IPS-18c (cell line): ENCODE measurements around the gene SPACA1.
"Not testable (repeated sequence)": the region's sequence is repeated elsewhere in the genome, so short reads cannot be mapped to it uniquely, and the experiment has no call there.

Experiments used
- H3K4me3 ChIP-seq: 2 replicates; pipeline ENCODE4 v1.7.0; 2013; ENCODE audit warnings: low read depth, mild to moderate bottlenecking, low read length, moderate library complexity; ENCODE audit not compliant: insufficient read depth
- H3K9me3 ChIP-seq: one replicate; pipeline ENCODE4 v1.6.1; 2013; ENCODE audit warnings: mild to moderate bottlenecking, low read length, moderate library complexity; ENCODE audit not compliant: control insufficient read depth, insufficient read depth

SPACA1 gene, protein sequence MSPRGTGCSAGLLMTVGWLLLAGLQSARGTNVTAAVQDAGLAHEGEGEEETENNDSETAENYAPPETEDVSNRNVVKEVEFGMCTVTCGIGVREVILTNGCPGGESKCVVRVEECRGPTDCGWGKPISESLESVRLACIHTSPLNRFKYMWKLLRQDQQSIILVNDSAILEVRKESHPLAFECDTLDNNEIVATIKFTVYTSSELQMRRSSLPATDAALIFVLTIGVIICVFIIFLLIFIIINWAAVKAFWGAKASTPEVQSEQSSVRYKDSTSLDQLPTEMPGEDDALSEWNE

GRCh38 chr6:88047510-88048150, at the start of gene SPACA1:
Gene SPACA1 (plus strand): TSS chr6:88047841. CDS start chr6:88047906, 65 bp downstream.
- Histone ChIP-seq H3K4me3 (no peak within 1 kb of the TSS), H3K9me3 (no peaks in the 10 kb centered on the region)

- H3K4me3 ChIP-seq, result no peak overlapping the region
- no peaks in the 10 kb centered on the region for H3K9me3 ChIP-seq
Measured at GRCh38 chr6:88000713-88001112, 46.9 kb upstream of the SPACA1 start.

DNA sequence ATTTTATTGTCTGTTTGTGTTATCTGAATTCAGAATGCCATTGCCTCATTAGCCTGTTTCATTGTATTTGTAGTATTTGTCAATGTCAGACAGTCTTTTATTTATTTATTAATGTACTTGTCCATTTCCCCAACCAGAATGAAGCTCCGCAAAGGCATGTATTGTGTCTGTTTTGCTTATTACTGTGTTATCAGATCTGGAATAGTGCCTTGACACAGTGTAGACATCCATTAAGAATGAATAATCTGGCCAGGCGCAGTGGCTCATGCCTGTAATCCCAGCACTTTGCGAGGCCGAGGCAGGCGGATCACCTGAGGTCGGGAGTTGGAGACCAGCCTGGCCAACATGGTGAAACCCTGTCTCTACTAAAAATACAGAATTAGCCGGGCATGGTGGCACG, 46.4 kb upstream of the SPACA1 start:
- H3K4me3 ChIP-seq, H3K9me3 ChIP-seq: not testable (repeated sequence)

DNA sequence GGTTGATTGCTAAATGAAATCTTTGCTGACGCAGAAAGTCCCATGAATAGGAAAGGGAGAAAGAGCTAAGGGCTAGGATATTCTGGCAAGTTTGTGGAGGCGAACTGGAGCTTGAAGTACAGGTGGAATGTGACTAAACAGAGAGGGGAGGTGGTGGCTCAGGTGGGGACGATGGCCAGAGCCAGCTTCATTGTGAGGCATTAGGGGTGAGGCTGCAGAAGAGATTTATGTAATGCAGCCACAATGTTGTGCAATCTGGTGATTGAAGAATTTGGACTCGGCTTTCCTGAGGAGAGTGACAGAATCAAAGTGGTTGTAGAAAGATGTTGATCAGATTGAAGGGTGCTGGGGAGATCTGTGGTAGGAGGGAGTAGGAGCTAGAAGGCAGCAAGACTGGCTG, 42.9 kb upstream of the SPACA1 start:
- no peaks in the 10 kb centered on the region for H3K9me3 ChIP-seq
- H3K4me3 ChIP-seq, result no peak overlapping the region

DNA sequence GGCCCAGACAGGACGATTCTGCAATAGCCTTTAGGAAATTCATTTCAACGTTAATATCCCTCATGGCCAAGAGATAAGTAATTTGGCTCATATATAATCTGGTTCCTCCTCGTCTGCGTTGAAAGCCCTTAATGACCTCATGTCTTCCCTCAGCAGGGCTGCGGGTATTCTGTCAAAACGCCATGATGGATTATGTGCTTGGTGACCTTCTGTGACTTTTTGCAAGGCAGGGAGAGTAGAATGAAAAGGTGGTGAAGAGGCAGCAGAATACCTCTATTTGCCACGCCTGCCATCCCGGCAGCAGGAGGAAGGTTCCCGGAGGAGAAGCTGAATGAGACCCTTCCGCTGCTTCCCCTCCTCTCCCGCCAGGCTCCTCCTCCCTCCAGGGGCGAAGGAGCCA, 41.1 kb upstream of the SPACA1 start:
- H3K9me3 ChIP-seq, result no peaks in the 10 kb centered on the region

DNA sequence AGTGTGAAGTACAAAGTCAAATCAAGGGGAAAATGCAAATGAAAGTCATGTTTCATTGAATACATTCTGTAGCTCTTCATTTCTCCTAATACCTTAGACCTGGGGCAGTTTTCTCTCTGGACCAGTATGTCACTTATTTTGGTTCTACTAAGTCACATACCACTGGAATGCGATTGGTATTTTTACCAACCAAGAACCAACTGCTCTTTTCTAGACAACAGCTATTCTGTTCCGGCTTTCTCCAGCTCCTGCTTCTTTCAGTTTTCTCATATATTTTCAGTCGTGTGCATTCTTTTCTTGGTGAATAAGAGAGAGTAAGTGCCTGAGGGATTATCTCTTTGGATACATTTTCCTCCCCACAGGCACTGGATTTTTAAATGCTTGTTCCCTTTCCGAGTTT, 39.2 kb upstream of the SPACA1 start:
- no peaks in the 10 kb centered on the region for H3K9me3 ChIP-seq
- no peak overlapping the region for H3K4me3 ChIP-seq

More for the DNA sequence above, 41.1 kb upstream of the SPACA1 start:
- no peak overlapping the region for H3K4me3 ChIP-seq

- Histone ChIP-seq H3K4me3 (no peak overlapping the region), H3K9me3 (no peaks in the 10 kb centered on the region)
Measured at GRCh38 chr6:88008831-88009231, 38.8 kb upstream of the SPACA1 start.

GRCh38 chr6:88013015-88013414, 34.6 kb upstream of the SPACA1 start:
- no peaks in the 10 kb centered on the region for H3K9me3 ChIP-seq
- H3K4me3 ChIP-seq, result no peak overlapping the region

- Histone ChIP-seq H3K4me3 (no peak overlapping the region), H3K9me3 (no peaks in the 10 kb centered on the region)
Measured at GRCh38 chr6:88013554-88013953, 34.1 kb upstream of the SPACA1 start.

DNA sequence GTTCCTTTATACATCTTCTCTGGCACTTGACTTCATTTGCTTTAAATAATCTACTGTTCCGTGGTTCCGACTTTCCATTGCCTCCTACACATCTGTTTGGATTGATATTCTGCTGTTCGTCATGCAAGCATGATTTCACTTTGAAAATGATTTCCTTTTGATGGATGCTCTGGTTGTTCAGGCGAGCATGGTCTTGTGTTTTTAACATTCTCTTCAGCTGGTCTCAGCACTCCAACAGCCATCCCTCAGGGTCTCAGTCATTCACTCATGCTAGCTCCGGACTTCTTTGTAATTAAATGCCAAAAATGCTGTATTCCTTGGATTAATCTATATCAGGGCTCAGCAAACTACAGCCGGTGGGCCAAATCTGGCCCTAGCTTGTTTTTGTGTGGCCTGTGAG, 27.2 kb upstream of the SPACA1 start:
- H3K4me3 ChIP-seq, result no peak overlapping the region

GRCh38 chr6:88024696-88025095, 22.9 kb upstream of the SPACA1 start:
- Histone ChIP-seq H3K4me3 (no peak overlapping the region), H3K9me3 (no peaks in the 10 kb centered on the region)

More for the DNA sequence above, 27.2 kb upstream of the SPACA1 start:
- H3K9me3 ChIP-seq, result no peaks in the 10 kb centered on the region

- H3K9me3 ChIP-seq, result peaks cover 2% of the 10 kb centered on the region
- H3K4me3 ChIP-seq, result no peak overlapping the region
Measured at GRCh38 chr6:88031550-88031949, 16.1 kb upstream of the SPACA1 start.

DNA sequence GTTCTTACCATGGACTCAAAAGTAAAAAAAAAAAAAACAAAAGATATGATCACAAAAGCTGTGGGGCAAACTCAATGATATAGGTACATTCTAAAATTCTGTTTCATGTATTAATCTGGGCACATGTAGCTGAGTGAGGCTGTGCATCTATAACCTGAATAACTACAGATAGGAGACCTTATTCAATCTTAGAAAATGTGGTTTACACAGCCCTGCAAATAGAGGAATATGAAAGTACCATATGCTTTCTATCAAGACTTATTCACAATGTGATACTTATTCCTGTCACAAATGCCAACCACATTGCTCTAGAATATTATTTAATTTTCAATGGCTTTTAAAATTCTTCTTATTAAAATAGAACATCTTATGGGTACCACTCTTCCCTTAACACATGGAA, 3.1 kb upstream of the SPACA1 start:
- H3K4me3 ChIP-seq, result no peak overlapping the region
- no peaks in the 10 kb centered on the region for H3K9me3 ChIP-seq

GRCh38 chr6:88045521-88046136, 2.0 kb upstream of the SPACA1 start:
- Histone ChIP-seq H3K4me3 (no peak overlapping the region), H3K9me3 (no peaks in the 10 kb centered on the region)

DNA sequence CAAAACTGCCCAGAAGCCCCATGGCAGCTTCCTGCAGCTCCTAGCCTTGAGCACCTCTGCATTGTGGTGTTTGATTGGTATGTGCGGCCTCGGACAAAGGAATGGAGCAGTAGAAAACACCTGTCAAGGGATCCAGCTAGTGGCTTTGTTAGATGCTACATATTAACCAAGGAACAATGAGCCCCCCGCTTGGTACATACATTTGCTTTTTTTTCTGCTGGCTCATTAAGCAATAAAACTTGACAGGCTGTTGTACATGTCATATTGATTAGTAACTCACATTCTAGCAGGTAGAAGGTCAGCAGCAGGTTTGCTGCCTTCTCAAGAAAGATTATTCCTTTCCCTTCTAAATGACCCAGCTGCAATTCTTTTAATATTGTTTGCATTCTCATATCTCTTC, 937 bp downstream of the SPACA1 start:
- no peaks in the 10 kb centered on the region for H3K9me3 ChIP-seq
- H3K4me3 ChIP-seq, result no peak overlapping the region

DNA sequence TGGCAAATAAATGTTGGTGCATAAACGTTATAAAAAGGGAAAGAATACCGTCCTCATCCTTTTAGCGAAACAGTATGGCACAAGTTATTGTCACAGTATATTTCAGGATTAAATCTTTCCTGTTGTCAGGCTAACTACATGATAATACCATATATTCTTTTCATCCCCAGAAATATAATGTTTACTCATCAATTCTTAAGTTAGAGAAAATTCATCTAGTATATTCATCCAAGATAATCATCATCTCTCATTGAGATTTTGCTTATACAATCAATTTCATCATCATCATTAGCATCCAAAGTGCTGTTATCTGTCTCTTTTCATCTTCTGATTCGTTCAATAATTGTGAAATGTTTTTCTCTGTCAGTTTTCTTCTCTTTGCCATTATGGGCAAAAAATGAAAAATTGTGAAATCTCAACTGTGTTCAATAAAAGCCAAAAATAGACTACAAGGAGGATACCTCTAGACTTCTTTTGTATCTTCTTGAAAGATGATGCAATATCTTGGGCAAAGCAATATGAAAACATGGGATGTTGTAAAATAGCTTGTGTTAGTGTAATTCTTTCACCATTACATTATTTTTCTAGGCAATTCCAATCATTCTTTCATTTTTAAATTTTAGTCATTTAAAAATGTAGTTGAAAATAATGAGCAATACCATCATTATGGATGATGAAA, 2.6 kb downstream of the SPACA1 start:
- Histone ChIP-seq H3K4me3 (no peak overlapping the region), H3K9me3 (no peaks in the 10 kb centered on the region)

DNA sequence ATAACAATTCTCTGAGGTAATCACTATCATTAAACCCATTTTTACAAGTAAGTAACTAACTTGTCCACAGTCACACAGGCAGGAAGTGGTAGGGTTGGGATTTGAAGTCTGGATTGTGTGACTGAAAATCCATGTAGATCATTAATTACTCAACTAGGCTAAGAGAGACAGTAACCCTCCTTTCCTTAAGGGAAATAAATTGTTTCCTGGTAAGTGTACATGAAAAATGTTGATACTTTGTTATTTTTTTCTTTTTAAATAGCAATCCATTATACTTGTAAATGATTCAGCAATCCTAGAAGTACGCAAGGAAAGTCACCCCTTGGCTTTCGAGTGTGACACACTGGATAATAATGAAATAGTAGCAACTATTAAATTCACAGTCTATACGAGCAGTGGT, 11.6 kb downstream of the SPACA1 start:
- no peak overlapping the region for H3K4me3 ChIP-seq

GRCh38 chr6:88062376-88062775, 14.7 kb downstream of the SPACA1 start:
- no peak overlapping the region for H3K4me3 ChIP-seq
- H3K9me3 ChIP-seq, result peaks cover 2% of the 10 kb centered on the region

More for the DNA sequence above, 11.6 kb downstream of the SPACA1 start:
- H3K9me3 ChIP-seq, result peaks cover 2% of the 10 kb centered on the region
